Lower leg skin (tissue), 4 donors: ENCODE results near the gene ADCY7. TPM values are rescaled to one million over a fixed set of nuclear protein-coding genes. Genes with fewer than 3 reads are reported as not detected.

Experiments
- DNase-seq, 2 donors: peaks; one replicate each; pipeline ENCODE4 v3.0.0-alpha.2; 2019; ENCODE audit warnings: low spot score in 2 of 2
- H3K4me3 ChIP-seq: fragments of 200-600 bp; sonication (generic); 2 replicates; pipeline ENCODE4 v1.5.1; 2017; ENCODE audit warnings: mild to moderate bottlenecking, low read depth; ENCODE audit not compliant: poor library complexity, severe bottlenecking
- POLR2A ChIP-seq, 2 donors: fragments of 450-650 bp; IDR thresholded peaks; one replicate each; pipeline ENCODE4 v1.6.1; 2016 to 2017; ENCODE audit warnings: antibody characterized with exemption in 2 of 2, mild to moderate bottlenecking in 1 of 2, moderate library complexity in 1 of 2
- whole genome bisulfite sequencing, 2 donors: methylation state at CpG; one replicate each; pipeline ENCODE4 v1.1.5; 2018; 5-methylcytosine and 5-hydroxymethylcytosine counted together
- intact Hi-C: fragments of 100-400 bp; cut with DNase I; formaldehyde crosslinking; loops from one replicate; pipeline ENCODE4 v1.15.0; 2023; ENCODE audit warnings: low total_unique reads
- total RNA-seq, 4 donors: library from RNA; depleted of rRNA; stranded (reverse); fragments of >200 nt; gene quantifications; one replicate each; pipeline ENCODE4 v1.1.0, GENCODE V29; 2016
- TF ChIP-seq, protein P1 (sequence below), 3 donors: fragments of 450-650 bp; IDR thresholded peaks; one replicate each; pipeline ENCODE4 v1.5.1; 2016; ENCODE audit warnings: antibody characterized with exemption in 3 of 3, mild to moderate bottlenecking in 3 of 3, moderate library complexity in 2 of 3

The ADCY7 gene
- total RNA-seq, 4 donors from 2014 or later = 14.0 to 28.2 (median 21.0) TPM

DNA sequence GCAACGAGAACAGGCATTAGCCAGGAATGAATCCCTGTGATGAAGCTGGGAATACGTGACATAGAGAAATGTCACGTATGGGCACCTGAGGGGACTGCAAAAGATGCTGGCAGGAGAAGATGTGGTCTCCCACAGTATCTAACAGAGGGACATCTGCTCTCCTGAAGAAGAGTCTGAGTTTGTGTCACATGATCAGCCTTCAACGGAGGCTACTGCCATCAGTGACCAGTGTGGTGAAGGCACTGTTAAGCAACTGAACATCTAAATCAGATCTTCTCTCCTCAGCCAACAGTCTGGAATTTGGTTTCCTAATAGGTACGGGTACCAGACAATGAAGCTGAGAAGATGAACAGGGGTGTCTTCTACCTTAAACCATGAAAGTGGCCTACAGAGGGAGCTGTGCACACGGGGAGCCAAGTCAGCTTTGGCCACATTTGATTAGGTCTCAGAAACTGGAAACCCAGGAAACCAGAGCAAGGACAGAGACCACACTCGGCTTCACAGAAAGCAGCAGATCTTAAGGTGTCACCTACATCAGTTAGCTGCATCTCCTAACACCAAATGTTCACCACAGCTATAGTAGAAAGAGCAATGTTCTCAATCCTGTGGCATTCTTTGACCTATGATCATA lies 60.6 kb downstream of the ADCY7 start:
- TF ChIP-seq POLR2A (IDR thresholded peaks at IDR 0.05) = no peak
- TF ChIP-seq, protein P1, sequence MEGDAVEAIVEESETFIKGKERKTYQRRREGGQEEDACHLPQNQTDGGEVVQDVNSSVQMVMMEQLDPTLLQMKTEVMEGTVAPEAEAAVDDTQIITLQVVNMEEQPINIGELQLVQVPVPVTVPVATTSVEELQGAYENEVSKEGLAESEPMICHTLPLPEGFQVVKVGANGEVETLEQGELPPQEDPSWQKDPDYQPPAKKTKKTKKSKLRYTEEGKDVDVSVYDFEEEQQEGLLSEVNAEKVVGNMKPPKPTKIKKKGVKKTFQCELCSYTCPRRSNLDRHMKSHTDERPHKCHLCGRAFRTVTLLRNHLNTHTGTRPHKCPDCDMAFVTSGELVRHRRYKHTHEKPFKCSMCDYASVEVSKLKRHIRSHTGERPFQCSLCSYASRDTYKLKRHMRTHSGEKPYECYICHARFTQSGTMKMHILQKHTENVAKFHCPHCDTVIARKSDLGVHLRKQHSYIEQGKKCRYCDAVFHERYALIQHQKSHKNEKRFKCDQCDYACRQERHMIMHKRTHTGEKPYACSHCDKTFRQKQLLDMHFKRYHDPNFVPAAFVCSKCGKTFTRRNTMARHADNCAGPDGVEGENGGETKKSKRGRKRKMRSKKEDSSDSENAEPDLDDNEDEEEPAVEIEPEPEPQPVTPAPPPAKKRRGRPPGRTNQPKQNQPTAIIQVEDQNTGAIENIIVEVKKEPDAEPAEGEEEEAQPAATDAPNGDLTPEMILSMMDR (IDR thresholded peaks at IDR 0.05) = no peak
- peak in 1 of 2 donors; percentile 26 for DNase-seq
- WGBS, 2 donors = 60 to 61% methylated on average over 7 of the region's 7 CpGs
- intact Hi-C loops = no loop called here
- no peak overlapping the region for H3K4me3 ChIP-seq

DNA sequence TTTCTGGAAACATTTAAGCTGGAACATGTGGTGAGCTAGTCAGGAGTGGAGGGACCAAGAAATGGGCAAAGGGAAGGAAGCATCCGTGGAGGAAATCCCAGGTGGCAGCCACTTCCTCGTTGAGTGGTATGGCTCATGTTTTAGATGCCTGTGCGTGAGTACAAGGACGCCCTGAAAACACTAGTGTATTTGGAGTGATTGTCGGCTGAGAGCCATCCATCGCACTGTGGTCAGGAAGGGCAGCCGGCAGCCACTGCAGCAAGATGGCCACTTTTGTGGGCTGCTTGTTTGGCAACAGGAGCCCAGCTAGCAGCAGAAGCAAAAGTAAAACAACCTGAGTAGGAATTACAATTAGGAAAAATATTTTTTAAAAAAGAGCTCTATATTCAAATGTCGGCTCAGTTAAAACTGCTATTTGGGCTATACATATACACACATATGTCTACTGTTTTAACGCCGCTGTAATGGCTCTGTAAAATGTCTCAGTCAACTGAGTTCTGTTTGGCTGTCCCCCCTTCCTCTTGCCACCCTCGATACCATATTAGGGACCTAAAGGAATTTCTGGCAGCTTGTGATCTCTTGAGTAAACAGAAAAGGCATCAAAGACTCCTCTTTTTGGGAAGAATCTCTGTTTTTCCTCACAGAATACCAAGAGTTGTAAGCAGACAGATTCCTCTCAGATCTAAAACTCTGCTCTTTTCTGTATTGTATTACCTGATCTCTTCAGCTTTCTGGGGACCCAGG lies 63.3 kb downstream of the ADCY7 start:
- intact Hi-C loops = no loop called here
- DNase-seq = no peak
- TF ChIP-seq, protein P1 (IDR thresholded peaks at IDR 0.05) = no peak
- TF ChIP-seq POLR2A (IDR thresholded peaks at IDR 0.05) = no peak
- no peak overlapping the region for H3K4me3 ChIP-seq
- 80 to 83% methylated on average over 11 of the region's 11 CpGs for WGBS, 2 donors

DNA sequence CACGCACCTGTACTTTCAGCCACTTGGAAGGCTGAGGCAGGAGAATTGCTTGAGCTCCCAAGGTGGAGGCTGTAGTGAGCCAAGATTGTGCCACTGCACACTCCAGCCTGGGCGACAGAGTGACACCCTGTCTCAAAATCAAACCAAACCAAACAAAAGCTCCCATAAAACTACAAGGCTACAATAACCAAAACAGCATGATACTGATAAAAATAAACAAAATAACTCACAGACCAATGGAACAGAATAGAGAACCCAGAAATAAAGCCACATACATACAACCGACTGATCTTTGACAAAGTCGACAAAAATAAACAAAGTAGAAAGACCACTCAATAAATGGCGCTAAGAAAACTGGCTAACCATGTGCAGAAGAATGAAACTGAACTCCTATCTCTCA lies 65.2 kb downstream of the ADCY7 start:
- 95 to 97% methylated on average over 5 of the region's 5 CpGs for WGBS, 2 donors
- intact Hi-C loops = no loop called here
- no peak overlapping the region for H3K4me3 ChIP-seq
- no peak for DNase-seq
- no peak for TF ChIP-seq POLR2A (IDR thresholded peaks at IDR 0.05)
- TF ChIP-seq, protein P1 (IDR thresholded peaks at IDR 0.05) = no peak

DNA sequence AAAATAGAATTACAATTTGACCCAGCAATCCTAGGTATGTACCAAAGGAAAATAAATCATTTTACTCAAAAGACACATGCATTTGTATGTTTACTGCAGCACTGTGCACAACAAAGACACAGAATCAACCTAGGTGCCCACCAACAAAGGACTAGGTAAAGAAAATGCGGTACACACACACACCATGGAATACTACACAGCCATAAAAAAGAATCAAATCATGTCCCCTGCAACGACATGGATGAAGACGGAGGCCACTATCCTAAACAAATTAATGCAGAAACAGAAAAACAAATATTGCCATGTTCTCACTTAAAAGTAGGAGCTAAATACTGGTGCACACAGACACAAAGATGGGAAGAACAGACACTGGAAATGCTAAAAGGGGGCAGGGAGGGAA lies 66.2 kb downstream of the ADCY7 start:
- no peak for TF ChIP-seq POLR2A (IDR thresholded peaks at IDR 0.05)
- TF ChIP-seq, protein P1 (IDR thresholded peaks at IDR 0.05) = no peak
- 96 to 97% methylated on average over 3 of the region's 3 CpGs for WGBS, 2 donors
- no peak for DNase-seq
- H3K4me3 ChIP-seq = no peak overlapping the region
- intact Hi-C loops = no loop called here

DNA sequence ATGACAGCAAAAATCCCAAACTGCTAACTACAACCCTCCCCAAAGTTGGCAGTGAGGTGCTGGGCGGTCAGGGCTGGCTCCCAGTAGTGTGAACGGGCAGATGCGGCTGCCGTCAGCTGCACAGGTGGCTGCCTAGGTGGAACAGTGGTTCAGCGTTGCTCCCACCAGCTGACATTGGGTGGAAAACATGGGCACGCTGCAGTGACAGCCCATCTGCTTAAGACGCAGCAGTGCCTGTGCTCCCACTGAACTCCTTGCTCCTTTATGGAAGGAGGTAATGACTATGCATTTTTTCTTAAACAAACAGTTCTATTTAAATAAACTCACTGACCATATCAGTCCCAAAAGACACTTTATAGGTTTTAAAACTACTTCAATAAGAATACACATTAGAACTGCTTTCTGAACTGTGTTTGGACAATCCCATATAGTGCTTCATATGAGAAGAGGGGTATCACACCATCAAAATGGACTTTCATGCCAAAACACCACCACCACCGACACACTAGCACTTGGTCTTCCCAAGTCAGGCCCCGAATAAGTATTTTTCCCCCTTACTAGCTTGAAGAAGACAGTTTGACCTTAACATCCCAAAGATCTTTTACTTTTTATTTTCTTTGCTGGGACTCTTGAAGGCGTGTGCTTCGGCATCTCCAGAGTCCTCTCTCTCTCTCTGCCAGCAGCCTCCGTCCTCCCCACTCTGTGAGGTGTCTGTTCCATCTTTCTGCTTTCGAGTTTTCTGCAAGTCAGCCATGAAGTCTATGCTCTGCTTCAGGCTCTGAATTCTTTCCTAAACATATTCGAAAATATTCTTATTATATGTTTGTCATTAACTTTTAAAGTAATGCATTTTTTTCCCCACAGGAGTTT lies 68.0 kb downstream of the ADCY7 start:
- DNase-seq = no peak
- H3K4me3 ChIP-seq = no peak overlapping the region
- intact Hi-C loops = no loop called here
- WGBS, 2 donors = 85 to 90% methylated on average over 14 of the region's 14 CpGs
- no peak for TF ChIP-seq POLR2A (IDR thresholded peaks at IDR 0.05)
- TF ChIP-seq, protein P1 (IDR thresholded peaks at IDR 0.05) = no peak
